Prostate gland (tissue), 2 donors: ENCODE measurements around the gene TAS1R3.

Experiments
- POLR2A ChIP-seq: fragments of 450-650 bp; IDR thresholded peaks from one replicate; pipeline ENCODE4 v1.6.1; 2016; ENCODE audit warnings: antibody characterized with exemption, mild to moderate bottlenecking
- TF ChIP-seq, protein P1 (sequence below), 4 experiments: fragments of 200-600 bp in 2 of 4; fragments of 450-650 bp in 2 of 4; sonication (generic) in 2 of 4; IDR thresholded peaks; 1 replicate in 3 of 4; 2 replicates in 1 of 4; pipeline ENCODE4 v1.5.1; 2016 to 2019; ENCODE audit warnings: antibody characterized with exemption in 4 of 4, mild to moderate bottlenecking in 2 of 4, moderate library complexity in 2 of 4

GRCh38 chr1:1320666-1321448 is 10.2 kb upstream of the TAS1R3 start:
- TF ChIP-seq, protein P1, sequence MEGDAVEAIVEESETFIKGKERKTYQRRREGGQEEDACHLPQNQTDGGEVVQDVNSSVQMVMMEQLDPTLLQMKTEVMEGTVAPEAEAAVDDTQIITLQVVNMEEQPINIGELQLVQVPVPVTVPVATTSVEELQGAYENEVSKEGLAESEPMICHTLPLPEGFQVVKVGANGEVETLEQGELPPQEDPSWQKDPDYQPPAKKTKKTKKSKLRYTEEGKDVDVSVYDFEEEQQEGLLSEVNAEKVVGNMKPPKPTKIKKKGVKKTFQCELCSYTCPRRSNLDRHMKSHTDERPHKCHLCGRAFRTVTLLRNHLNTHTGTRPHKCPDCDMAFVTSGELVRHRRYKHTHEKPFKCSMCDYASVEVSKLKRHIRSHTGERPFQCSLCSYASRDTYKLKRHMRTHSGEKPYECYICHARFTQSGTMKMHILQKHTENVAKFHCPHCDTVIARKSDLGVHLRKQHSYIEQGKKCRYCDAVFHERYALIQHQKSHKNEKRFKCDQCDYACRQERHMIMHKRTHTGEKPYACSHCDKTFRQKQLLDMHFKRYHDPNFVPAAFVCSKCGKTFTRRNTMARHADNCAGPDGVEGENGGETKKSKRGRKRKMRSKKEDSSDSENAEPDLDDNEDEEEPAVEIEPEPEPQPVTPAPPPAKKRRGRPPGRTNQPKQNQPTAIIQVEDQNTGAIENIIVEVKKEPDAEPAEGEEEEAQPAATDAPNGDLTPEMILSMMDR (IDR thresholded peaks at IDR 0.05): no peak
- no peak for TF ChIP-seq POLR2A
